Right atrium auricular region (tissue), 2 donors: Measurements from ENCODE around the gene OGFR. TPM values are rescaled to one million over a fixed set of nuclear protein-coding genes. Genes with fewer than 3 reads are reported as not detected.

Experiments used
- DNase-seq: peaks from one replicate; pipeline ENCODE4 v3.0.0-alpha.2; 2019; ENCODE audit warnings: low spot score
- H3K27ac ChIP-seq, 2 donors: fragments of 200-600 bp; sonication (generic); 1 replicate in 1 of 2; 2 replicates in 1 of 2; pipeline ENCODE4 v1.5.1; 2016 to 2019
- H3K27me3 ChIP-seq, 2 donors: fragments of 200-600 bp; sonication (generic); one replicate each; pipeline versions ENCODE4 v1.5.1 to v1.6.0; 2017 to 2019
- H3K36me3 ChIP-seq: fragments of 200-600 bp; sonication (generic); one replicate; pipeline ENCODE4 v1.5.1; 2016
- H3K4me1 ChIP-seq, 2 donors: fragments of 200-600 bp; sonication (generic); one replicate each; pipeline versions ENCODE4 v1.5.1 to v1.6.0; 2017 to 2019
- H3K4me3 ChIP-seq, 2 donors: fragments of 200-600 bp; sonication (generic); 1 replicate in 1 of 2; 2 replicates in 1 of 2; pipeline ENCODE4 v1.5.1; 2017 to 2019; ENCODE audit warnings: mild to moderate bottlenecking in 1 of 2, moderate library complexity in 1 of 2
- H3K9me3 ChIP-seq, 2 donors: fragments of 200-600 bp; sonication (generic); one replicate each; pipeline ENCODE4 v1.5.1; 2019
- CTCF ChIP-seq, 2 donors: fragments of 200-600 bp; sonication (generic); IDR thresholded peaks; one replicate each; pipeline ENCODE4 v1.5.1; 2019; ENCODE audit warnings: antibody characterized with exemption in 2 of 2
- total RNA-seq, 2 donors: library from RNA; depleted of rRNA; stranded (reverse); fragments of >200 nt; gene quantifications; one replicate each; pipeline ENCODE4 v1.1.0, GENCODE V29; 2016

Gene OGFR
- total RNA-seq, 2 donors from 2014 or later, result 17.3 to 31.2 TPM

DNA sequence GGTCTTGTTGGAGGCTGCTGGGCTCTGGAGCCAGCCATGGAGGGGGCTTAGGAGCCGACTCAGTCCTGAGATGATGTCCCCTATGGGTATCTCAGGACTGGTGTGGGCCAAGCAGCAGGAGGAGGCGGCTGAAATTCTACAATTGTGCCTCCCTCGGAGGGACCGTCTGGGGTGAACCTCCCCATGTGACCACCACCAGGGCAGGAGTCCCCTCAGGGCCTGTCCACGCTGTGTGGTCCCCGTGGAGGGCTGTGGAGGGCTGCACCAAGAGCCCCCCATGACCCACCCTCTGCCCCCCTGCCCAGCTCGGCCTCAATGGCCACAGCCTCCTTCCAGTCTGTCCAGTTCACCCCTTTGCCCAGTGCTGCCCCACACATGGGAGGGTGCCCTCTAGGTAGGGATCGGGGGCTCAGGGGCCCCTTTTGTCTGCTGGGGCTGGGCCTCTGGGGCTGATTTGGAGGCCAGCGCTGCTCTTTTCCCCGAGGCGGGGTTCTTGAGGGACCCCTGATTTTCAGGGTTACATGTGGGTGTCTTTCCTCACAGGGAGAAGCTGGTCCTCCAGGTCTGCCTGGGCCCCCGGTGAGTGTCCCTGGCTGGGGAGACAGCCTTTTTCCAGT is 13.4 kb downstream of the OGFR start:
- peaks cover 0 to 4% of the 10 kb centered on the region in 2 donors for H3K27me3 ChIP-seq
- H3K4me3 ChIP-seq, result no peak overlapping the region
- H3K27ac ChIP-seq, result peak overlapping the region; percentile 48 to 56
- no peak for DNase-seq
- peaks cover 0 to 60% of the 10 kb centered on the region in 2 donors for H3K4me1 ChIP-seq
- no peak for TF ChIP-seq CTCF (IDR thresholded peaks at IDR 0.05)
- H3K9me3 ChIP-seq, result no peaks in the 10 kb centered on the region
- H3K36me3 ChIP-seq, result peaks cover 6% of the 10 kb centered on the region

- no peaks in the 10 kb centered on the region for H3K9me3 ChIP-seq
- peak overlapping the region; percentile 48 to 56 for H3K27ac ChIP-seq
- H3K4me1 ChIP-seq, result peaks cover 0 to 62% of the 10 kb centered on the region in 2 donors
- peak overlapping the region in 1 of 2 donors; percentile 20 for H3K4me3 ChIP-seq
- peaks cover 2% of the 10 kb centered on the region for H3K36me3 ChIP-seq
- peaks cover 0 to 4% of the 10 kb centered on the region in 2 donors for H3K27me3 ChIP-seq
- no peak for TF ChIP-seq CTCF (IDR thresholded peaks at IDR 0.05)
- no peak for DNase-seq
These were observed 14.2 kb downstream of the OGFR start for GRCh38 chr20:62818592-62819493.

DNA sequence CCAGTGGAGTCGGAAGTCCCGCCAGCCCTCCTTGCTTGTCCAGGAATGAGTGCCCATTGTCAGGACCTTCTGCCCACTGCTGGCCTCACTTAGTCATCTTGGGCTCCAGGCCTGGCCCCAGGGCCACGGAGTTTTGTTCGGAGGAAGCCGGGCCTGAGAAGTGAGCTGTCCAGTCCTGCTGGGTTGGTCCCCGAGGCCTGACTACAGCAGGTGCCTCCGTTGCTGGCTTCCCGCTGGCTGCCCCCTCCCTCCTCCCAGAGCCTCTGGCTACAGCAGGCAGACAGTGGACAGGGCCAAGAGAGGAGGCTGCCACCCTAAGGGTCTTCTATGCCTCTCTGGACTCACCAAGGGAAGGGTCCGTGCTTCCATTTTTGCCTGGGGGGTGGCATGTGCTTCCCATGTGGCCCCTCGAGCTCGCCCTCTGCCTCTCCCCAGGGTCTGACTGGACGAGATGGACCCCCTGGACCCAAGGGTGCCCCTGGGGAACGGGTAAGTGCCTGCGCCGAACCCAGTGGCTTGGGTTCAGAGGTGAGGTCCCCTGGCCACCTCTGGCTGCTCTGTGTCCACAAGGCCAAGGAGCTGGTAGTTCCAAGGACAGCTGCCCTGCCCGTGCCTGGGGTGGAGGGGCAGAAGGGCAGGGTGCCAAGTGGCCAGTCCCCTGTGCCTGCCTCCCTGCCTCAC is 15.0 kb downstream of the OGFR start:
- no peak for TF ChIP-seq CTCF (IDR thresholded peaks at IDR 0.05)
- no peaks in the 10 kb centered on the region for H3K9me3 ChIP-seq
- DNase-seq, result no peak
- H3K4me1 ChIP-seq, result peaks cover 0 to 69% of the 10 kb centered on the region in 2 donors
- peak overlapping the region in 1 of 2 donors; percentile 20 for H3K4me3 ChIP-seq
- no peaks in the 10 kb centered on the region for H3K36me3 ChIP-seq
- peak overlapping the region; percentile 48 to 56 for H3K27ac ChIP-seq
- H3K27me3 ChIP-seq, result peaks cover 0 to 4% of the 10 kb centered on the region in 2 donors

DNA sequence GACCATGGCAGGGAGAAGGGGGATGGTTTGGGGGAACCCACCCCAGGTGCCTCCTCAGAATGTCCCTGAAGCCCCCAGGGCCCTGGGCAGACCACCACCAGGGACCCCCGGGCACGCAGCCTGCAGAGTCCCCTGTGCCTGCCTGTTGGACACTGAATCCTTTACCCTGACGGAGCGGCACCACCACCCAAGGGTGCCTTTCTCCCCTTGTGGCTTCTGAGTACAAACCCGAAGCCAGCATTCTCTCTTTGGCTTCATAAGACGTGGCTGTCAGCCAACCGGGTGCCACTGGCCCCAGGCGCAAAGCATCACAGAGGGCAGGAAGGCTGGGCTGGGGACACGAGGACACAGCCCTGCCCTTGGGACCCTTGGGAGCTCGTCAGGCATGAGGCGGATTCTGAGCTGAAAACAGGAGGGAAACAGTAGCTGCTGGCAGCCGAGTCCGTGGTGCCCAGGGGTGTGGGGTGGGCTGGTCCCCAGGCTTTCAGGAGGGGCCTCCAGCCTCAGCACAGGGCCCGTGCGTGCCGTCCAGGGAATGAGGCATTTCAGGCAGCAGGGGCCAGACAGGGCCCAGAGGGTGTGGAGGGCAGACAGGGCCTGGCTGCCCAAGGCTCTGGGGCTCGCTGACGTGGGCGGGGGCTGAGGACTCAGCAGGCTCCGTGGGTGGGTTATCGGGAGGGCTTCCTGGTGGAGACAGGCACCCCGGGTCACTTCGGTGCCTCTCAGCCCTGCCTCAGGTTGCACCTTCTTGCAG is 15.8 kb downstream of the OGFR start:
- H3K27me3 ChIP-seq, result peaks cover 0 to 4% of the 10 kb centered on the region in 2 donors
- H3K4me3 ChIP-seq, result no peak overlapping the region
- H3K9me3 ChIP-seq, result no peaks in the 10 kb centered on the region
- no peaks in the 10 kb centered on the region for H3K36me3 ChIP-seq
- TF ChIP-seq CTCF (IDR thresholded peaks at IDR 0.05), result no peak
- peaks cover 0 to 66% of the 10 kb centered on the region in 2 donors for H3K4me1 ChIP-seq
- DNase-seq, result no peak
- no peak overlapping the region for H3K27ac ChIP-seq

- H3K9me3 ChIP-seq, result no peaks in the 10 kb centered on the region
- TF ChIP-seq CTCF (IDR thresholded peaks at IDR 0.05), result no peak
- no peak for DNase-seq
- no peak overlapping the region for H3K4me3 ChIP-seq
- no peak overlapping the region for H3K27ac ChIP-seq
- no peaks in the 10 kb centered on the region for H3K36me3 ChIP-seq
- H3K4me1 ChIP-seq, result peaks cover 0 to 58% of the 10 kb centered on the region in 2 donors
- H3K27me3 ChIP-seq, result peaks cover 0 to 4% of the 10 kb centered on the region in 2 donors
These were observed 16.5 kb downstream of the OGFR start for GRCh38 chr20:62820962-62821725.
